AG04449 (cell line): ENCODE measurements around the gene PTPRG.
A peak's percentile ranks its signal among the peaks of the same experiment; 100 is the strongest.

Experiments
- CTCF ChIA-PET: fragments of 350-600 bp; formaldehyde crosslinking; extraction: SDS; loops from one replicate; lab custom pipeline; 2021; ENCODE audit warnings: antibody characterized with exemption; lab: Yijun Ruan, JAX
- POLR2A ChIA-PET: fragments of 400-600, 350-600 bp; formaldehyde crosslinking; extraction: SDS; loops from one replicate; lab custom pipeline; 2020; ENCODE audit warnings: antibody characterized with exemption, inconsistent platforms; lab: Yijun Ruan, JAX
- DNase-seq: peaks from one replicate; pipeline ENCODE4 v3.0.0-alpha.2; 2010; ENCODE audit warnings: low read depth, low spot score
- H3K4me3 ChIP-seq: 2 replicates; pipeline ENCODE4 v1.5.1; 2011; ENCODE audit warnings: low read depth, mild to moderate bottlenecking, control low read depth, low read length
- TF ChIP-seq, protein P1 (sequence below): IDR thresholded peaks from one replicate; pipeline ENCODE4 v1.5.1; 2011; ENCODE audit warnings: mild to moderate bottlenecking, moderate library complexity, low read length, control low read depth, inconsistent platforms; ENCODE audit not compliant: insufficient read depth; ENCODE audit errors: missing control alignments

PTPRG gene

GRCh38 chr3:61771976-61772375 lies 210.6 kb downstream of the PTPRG start:
- DNase-seq = no peak
- POLR2A ChIA-PET = no interaction called here
- CTCF ChIA-PET = no interaction called here
- no peak overlapping the region for H3K4me3 ChIP-seq
- TF ChIP-seq, protein P1, sequence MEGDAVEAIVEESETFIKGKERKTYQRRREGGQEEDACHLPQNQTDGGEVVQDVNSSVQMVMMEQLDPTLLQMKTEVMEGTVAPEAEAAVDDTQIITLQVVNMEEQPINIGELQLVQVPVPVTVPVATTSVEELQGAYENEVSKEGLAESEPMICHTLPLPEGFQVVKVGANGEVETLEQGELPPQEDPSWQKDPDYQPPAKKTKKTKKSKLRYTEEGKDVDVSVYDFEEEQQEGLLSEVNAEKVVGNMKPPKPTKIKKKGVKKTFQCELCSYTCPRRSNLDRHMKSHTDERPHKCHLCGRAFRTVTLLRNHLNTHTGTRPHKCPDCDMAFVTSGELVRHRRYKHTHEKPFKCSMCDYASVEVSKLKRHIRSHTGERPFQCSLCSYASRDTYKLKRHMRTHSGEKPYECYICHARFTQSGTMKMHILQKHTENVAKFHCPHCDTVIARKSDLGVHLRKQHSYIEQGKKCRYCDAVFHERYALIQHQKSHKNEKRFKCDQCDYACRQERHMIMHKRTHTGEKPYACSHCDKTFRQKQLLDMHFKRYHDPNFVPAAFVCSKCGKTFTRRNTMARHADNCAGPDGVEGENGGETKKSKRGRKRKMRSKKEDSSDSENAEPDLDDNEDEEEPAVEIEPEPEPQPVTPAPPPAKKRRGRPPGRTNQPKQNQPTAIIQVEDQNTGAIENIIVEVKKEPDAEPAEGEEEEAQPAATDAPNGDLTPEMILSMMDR = no peak

- no peak overlapping the region for H3K4me3 ChIP-seq
- TF ChIP-seq, protein P1 = no peak
- ChIA-PET CTCF (no interaction called here), POLR2A (no interaction called here)
- peak; percentile 7 for DNase-seq
Observed at GRCh38 chr3:61772456-61772855, 211.1 kb downstream of the PTPRG start.

DNA sequence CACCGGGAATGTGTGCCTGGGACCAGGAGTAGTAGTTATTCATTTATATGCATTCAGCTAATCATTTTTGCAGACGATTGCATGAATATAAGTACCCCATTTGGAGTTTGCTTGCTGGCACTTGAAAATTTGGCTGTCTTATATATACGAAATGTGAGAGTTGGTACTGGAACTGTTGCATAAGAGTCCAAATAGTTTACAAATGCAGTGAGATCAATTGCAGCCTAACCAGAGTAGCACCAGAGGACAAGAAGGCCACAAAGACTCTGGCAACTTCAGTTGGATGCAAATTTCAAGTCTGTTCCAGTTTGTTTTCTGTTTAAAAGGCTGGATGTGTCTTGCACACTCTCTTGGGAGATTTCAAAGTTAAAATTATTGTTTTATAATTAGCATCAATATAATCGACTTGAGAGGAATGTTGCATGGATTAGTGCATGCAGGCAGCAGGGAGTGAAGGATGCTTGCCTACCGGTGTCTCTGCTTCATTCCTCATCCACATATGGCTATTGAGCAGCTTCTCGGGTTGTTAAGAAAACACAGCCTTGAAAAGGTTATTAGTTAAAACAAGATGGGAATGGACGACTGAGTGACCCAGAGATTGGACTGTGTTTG lies 213.0 kb downstream of the PTPRG start:
- CTCF ChIA-PET = no interaction called here
- POLR2A ChIA-PET = no interaction called here
- TF ChIP-seq, protein P1 = no peak
- no peak overlapping the region for H3K4me3 ChIP-seq
- DNase-seq = no peak

DNA sequence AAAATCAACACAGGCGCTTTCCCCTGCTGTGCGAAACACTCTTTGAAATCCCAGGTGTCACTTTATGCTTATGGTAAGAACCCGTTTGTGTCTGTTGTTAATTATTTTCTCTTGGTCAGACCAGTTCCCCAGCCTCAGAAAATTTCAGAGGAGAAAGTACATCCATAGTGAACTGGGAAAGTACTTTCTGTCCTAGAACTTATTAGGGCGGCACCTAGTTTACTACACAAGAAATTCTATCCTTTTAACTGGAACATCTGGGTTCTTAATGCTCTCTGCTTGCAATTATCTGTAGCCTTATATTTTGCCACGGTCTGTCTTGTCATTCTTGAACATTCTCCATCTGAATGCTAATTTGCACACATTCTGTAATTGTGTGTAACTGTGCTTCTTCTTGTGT lies 215.0 kb downstream of the PTPRG start:
- ChIA-PET POLR2A (no interaction called here), CTCF (no interaction called here)
- H3K4me3 ChIP-seq = no peak overlapping the region
- TF ChIP-seq, protein P1 = no peak
- no peak for DNase-seq

DNA sequence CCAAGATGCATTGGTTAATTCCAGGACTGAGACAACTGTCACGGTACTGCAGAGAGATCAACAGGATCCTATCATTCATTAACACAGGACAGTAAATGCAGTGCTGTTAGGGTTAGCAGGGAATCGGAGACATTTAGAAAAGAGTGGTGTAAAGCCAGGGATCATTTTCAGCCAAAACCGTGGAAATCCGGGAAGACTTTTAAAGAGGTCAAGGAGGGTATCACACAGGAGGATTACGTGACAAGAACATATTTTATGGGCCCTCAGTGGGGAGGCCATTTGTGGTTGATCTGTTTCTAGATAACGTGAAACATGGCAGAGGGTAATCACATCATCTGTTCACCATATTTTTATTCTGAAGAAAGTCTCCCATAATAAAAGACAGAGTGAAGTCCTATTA lies 216.1 kb downstream of the PTPRG start:
- no peak overlapping the region for H3K4me3 ChIP-seq
- POLR2A ChIA-PET = no interaction called here
- TF ChIP-seq, protein P1 = no peak
- CTCF ChIA-PET = interaction anchor here (0.9 kb wide), 1 partner anchor 14 kb away, joined by 3 read pairs; no protein-coding TSS in a partner anchor
- DNase-seq = no peak

GRCh38 chr3:61778095-61778494 lies 216.7 kb downstream of the PTPRG start:
- DNase-seq = no peak
- CTCF ChIA-PET = interaction anchor here (1.3 kb wide), 1 partner anchor 214 kb away, joined by 3 read pairs; no protein-coding TSS in a partner anchor
- no peak overlapping the region for H3K4me3 ChIP-seq
- TF ChIP-seq, protein P1 = no peak
- POLR2A ChIA-PET = no interaction called here
